Choroid plexus epithelial cell (primary cell): Measurements from ENCODE around the gene MRRF.

Experiments used
- DNase-seq: peaks from one replicate; pipeline ENCODE4 v3.0.0-alpha.2; 2010; ENCODE audit warnings: low read depth
- H3K4me3 ChIP-seq: 2 replicates; pipeline ENCODE4 v1.5.1; 2011; ENCODE audit warnings: low read depth, mild to moderate bottlenecking, control low read depth, low read length, moderate library complexity
- TF ChIP-seq, protein P1 (sequence below): conservative IDR thresholded peaks from 2 replicates; pipeline ENCODE4 v1.5.1; 2011; ENCODE audit warnings: low read depth, mild to moderate bottlenecking, control low read depth, inconsistent platforms, low read length, moderate library complexity

MRRF gene

DNA sequence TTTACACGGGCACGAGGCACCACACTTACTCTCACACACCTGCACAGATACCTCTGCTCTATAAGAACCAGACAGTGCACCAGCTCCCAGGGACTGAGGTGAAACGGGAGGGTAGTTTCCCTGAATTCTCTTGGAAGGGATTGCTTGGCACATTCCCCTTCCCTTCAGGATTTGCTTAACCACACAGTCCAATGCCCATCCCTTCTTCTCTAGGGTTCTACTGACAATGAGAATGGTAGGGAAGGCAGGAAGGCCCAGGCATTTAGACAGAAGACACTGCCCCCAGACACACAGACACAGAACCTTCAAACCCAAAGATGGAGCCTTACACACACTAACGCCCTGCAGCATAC is 35.2 kb upstream of the MRRF start:
- no peak for DNase-seq
- H3K4me3 ChIP-seq = no peak overlapping the region
- TF ChIP-seq, protein P1, sequence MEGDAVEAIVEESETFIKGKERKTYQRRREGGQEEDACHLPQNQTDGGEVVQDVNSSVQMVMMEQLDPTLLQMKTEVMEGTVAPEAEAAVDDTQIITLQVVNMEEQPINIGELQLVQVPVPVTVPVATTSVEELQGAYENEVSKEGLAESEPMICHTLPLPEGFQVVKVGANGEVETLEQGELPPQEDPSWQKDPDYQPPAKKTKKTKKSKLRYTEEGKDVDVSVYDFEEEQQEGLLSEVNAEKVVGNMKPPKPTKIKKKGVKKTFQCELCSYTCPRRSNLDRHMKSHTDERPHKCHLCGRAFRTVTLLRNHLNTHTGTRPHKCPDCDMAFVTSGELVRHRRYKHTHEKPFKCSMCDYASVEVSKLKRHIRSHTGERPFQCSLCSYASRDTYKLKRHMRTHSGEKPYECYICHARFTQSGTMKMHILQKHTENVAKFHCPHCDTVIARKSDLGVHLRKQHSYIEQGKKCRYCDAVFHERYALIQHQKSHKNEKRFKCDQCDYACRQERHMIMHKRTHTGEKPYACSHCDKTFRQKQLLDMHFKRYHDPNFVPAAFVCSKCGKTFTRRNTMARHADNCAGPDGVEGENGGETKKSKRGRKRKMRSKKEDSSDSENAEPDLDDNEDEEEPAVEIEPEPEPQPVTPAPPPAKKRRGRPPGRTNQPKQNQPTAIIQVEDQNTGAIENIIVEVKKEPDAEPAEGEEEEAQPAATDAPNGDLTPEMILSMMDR = no peak

DNA sequence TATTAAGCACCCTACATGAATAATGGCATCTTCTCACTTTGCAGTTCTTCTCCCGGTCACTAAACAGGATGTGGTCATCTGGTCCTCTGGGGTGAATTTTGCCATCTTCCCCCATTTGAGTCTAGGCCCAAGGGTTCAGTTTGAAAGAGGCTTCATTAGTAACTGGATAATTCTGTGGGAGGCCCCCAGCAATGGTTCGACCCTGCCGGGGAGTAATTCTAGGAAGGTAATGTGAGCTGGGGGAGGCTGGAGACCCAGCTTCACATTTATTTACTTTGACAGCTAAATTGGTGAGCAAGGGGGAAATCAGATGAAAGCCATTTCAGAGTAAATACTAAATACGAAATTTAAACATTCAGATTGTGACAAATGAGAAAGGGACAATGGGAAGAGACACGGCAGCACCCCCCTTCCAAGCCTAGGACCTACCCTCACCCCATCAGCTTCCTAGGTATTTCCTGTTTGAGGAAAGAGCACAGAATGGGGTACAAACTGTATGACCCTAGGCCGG is 31.8 kb upstream of the MRRF start:
- H3K4me3 ChIP-seq = no peak overlapping the region
- TF ChIP-seq, protein P1 = no peak
- DNase-seq = no peak

DNA sequence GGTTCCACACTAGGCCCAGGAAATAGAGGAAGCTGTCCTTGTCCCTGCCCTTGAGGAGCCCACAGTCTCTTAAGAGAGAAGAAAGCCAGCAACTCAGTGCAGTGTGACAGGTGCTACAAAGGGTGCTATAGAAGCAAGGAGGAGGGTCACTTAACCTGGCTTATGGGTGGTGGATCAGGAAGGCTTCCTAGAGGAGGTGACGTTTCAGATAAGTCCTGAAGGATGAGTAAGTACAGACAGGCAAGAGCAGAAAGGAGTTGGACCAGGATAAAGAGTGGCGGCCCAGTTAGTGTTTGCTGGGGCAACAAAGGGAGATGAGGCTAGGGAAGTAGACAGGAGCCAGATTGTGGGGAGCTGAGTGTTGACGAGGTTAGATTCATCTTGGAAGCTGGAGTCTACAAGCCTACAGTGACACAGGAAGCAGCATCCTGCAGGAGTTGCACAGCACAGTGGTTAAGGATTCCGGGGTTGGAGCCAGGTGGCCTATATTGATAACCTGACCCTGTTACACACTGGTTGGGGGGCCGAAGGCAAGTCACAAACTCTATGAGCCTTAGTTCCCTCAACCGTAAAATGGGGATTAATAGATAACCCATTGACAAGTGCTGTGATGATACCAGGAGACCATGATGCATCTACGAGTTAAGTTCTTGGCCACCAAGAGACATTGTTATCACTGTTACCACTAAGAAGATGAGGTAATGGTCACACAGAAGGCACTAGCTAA is 30.5 kb upstream of the MRRF start:
- TF ChIP-seq, protein P1 = no peak
- no peak overlapping the region for H3K4me3 ChIP-seq
- DNase-seq = no peak

DNA sequence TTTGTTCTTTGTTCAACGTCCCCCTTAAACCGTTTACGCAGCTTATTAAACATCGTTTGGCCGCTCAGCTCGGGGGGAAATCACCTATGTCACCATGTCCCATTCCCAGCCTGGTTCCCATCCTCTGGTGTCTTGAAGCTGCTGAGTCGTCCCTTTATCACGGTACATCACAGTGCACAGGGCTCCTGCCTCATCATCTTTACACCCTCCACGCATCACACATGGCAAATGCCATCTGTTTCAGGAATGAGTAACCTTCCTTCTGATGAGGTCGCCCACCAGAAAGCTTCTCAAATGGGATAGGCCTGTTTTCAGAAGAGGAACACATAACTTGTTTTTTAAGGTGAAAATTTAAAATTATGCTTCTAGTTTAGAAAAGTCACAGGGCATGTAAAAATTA is 28.0 kb upstream of the MRRF start:
- TF ChIP-seq, protein P1 = no peak
- DNase-seq = no peak
- H3K4me3 ChIP-seq = no peak overlapping the region

DNA sequence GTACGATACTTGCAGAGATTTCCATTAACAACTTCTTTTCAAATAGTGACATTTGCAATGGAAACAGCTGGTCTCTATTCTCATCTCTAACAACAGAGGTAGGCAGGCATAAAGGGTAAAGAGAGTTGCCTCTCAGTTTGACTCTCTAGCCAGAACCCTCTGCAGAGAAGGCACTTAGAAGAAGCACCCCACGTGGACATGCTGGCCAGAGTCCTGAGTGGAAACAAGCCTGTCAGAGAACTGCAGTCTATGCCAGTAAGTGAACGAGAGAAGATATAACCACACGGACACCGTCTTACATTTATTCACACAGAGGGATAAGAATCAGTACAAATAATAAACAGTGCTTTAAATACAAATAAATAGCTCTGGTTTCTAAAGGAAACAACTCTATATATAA is 25.0 kb upstream of the MRRF start:
- H3K4me3 ChIP-seq = no peak overlapping the region
- TF ChIP-seq, protein P1 = no peak
- no peak for DNase-seq

DNA sequence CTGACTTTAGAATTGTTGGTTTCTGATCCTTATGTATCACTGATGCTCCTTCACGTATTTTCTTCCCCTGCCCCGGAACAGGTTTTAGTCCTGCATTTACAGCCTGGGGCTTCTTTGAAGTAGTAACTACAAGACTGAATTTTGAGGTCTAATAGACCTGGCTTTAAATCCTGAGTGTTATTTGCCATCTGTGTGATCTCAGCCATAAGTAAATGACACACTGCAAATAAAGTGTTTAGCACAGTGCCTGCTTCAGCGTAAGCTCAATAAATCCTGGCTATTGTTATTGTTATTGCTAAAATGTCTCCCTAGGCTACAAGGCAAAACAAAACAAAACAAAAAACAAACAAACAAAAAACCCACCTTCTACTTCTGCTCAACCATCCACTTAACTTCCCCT is 20.3 kb upstream of the MRRF start:
- TF ChIP-seq, protein P1 = no peak
- DNase-seq = no peak
- H3K4me3 ChIP-seq = no peak overlapping the region

DNA sequence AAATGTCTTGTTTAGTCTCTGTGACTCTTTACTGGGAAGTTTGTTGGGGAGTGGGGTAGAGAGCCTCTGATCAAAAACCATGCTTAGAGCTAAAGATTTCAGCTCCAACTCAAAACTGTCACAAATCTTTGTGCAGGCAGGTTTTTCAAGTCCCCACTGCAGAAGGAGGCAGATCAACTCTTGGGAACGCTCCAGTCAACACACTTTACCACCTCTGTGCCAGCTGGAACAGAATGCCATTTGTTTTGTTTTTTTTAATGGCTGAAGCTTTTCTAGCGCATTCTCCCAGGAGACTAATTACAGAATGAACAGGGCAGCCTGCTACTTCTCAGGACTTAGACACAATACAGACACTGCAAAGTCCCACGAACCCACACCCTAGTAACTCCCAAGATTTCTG is 18.0 kb upstream of the MRRF start:
- TF ChIP-seq, protein P1 = no peak
- DNase-seq = no peak
- no peak overlapping the region for H3K4me3 ChIP-seq
